Sigmoid colon (tissue), 7 donors: Measurements from ENCODE around the gene EFCAB12. TPM values are rescaled to one million over a fixed set of nuclear protein-coding genes. Genes with fewer than 3 reads are reported as not detected.

Experiments used
- DNase-seq: peaks from one replicate; pipeline ENCODE4 v3.0.0-alpha.2; 2019
- H3K27ac ChIP-seq, 4 donors: fragments of 200-600 bp; sonication (generic); one replicate each; pipeline ENCODE4 v1.5.1; 2016 to 2019; ENCODE audit warnings: mild to moderate bottlenecking in 1 of 4
- H3K27me3 ChIP-seq, 3 donors: fragments of 200-600 bp; sonication (generic); one replicate each; pipeline ENCODE4 v1.5.1; 2019; ENCODE audit warnings: mild to moderate bottlenecking in 1 of 3
- H3K36me3 ChIP-seq, 4 donors: fragments of 200-600 bp; sonication (generic); one replicate each; pipeline ENCODE4 v1.5.1; 2016 to 2019
- H3K4me1 ChIP-seq, 4 donors: fragments of 200-600 bp; sonication (generic); one replicate each; pipeline ENCODE4 v1.5.1; 2017 to 2019
- H3K4me3 ChIP-seq, 4 donors: fragments of 200-600 bp; sonication (generic); one replicate each; pipeline ENCODE4 v1.5.1; 2017 to 2019; ENCODE audit warnings: mild to moderate bottlenecking in 2 of 4, moderate library complexity in 1 of 4
- H3K9me3 ChIP-seq, 4 donors: fragments of 200-600 bp in 3 of 4; sonication (generic) in 3 of 4; one replicate each; pipeline versions ENCODE4 v1.5.1 to v1.6.1; 2013 to 2019
- EP300 ChIP-seq, 4 donors: sonication (generic); formaldehyde crosslinking; IDR thresholded peaks; one replicate each; pipeline ENCODE4 v1.6.1; 2017; ENCODE audit warnings: antibody characterized with exemption in 4 of 4
- POLR2A ChIP-seq, 2 donors: fragments of 450-650 bp; IDR thresholded peaks; one replicate each; pipeline ENCODE4 v1.6.1; 2016; ENCODE audit warnings: antibody characterized with exemption in 2 of 2, mild to moderate bottlenecking in 2 of 2, moderate library complexity in 2 of 2
- POLR2AphosphoS5 ChIP-seq, 4 donors: sonication (generic); formaldehyde crosslinking; IDR thresholded peaks; one replicate each; pipeline ENCODE4 v1.6.1; 2017; ENCODE audit warnings: antibody characterized with exemption in 4 of 4
- WGBS, 2 donors: extraction: QIAGEN DNeasy Blood & Tissue Kit; methylation state at CpG; one replicate each; pipeline ENCODE4 v1.1.7; 2013; 5-methylcytosine and 5-hydroxymethylcytosine counted together
- intact Hi-C: fragments of 100-400 bp; cut with DNase I; formaldehyde crosslinking; loops from one replicate; pipeline ENCODE4 v1.15.1; 2023
- polyA plus RNA-seq, 3 donors: library from polyadenylated mRNA; stranded (reverse); fragments of 200-250 nt; gene quantifications; one replicate each; pipeline ENCODE4 v1.2.3, GENCODE V29; 2013
- total RNA-seq, 4 donors: library from RNA; depleted of rRNA; stranded (reverse); fragments of >200 nt; gene quantifications; one replicate each; pipeline ENCODE4 v1.1.0, GENCODE V29; 2016
- TF ChIP-seq, protein P1 (sequence below), 4 experiments: fragments of 450-650 bp in 3 of 4; fragments of 200-600 bp in 1 of 4; IDR thresholded peaks; one replicate each; pipeline ENCODE4 v1.5.1; 2016 to 2019; ENCODE audit warnings: antibody characterized with exemption in 4 of 4, mild to moderate bottlenecking in 3 of 4, moderate library complexity in 2 of 4
- donor health status: healthy with polysubstance abuse.
- donor health status: Bipolar disorder and iron deficiency.
- donor health status: healthy.

Gene EFCAB12
- total and polyA plus RNA-seq, 7 donors = 0.36 to 0.46 (median 0.38) TPM; not detected in 4

DNA sequence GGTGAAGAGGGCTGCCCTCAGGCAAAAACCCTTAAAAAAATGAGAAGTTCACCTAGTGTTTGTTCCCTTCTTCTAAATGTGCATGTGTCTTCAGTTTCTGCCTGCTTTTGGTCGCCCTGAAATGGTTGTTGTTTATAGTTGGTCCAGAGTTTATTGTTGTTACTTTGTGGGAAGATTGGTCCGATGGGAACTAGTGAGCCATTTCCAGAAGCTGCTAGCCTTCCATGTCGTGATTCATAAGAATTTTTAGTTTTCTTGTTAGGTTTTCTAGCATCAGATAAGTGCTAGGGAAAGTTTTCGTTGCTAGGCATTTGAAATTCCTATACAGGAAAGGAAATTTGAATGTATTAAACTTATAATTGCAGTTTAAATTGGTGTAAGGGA lies 45.3 kb upstream of the EFCAB12 start:
- 86 to 88% methylated on average over 4 of the region's 4 CpGs for WGBS, 2 donors
- DNase-seq = no peak
- TF ChIP-seq, protein P1, sequence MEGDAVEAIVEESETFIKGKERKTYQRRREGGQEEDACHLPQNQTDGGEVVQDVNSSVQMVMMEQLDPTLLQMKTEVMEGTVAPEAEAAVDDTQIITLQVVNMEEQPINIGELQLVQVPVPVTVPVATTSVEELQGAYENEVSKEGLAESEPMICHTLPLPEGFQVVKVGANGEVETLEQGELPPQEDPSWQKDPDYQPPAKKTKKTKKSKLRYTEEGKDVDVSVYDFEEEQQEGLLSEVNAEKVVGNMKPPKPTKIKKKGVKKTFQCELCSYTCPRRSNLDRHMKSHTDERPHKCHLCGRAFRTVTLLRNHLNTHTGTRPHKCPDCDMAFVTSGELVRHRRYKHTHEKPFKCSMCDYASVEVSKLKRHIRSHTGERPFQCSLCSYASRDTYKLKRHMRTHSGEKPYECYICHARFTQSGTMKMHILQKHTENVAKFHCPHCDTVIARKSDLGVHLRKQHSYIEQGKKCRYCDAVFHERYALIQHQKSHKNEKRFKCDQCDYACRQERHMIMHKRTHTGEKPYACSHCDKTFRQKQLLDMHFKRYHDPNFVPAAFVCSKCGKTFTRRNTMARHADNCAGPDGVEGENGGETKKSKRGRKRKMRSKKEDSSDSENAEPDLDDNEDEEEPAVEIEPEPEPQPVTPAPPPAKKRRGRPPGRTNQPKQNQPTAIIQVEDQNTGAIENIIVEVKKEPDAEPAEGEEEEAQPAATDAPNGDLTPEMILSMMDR (IDR thresholded peaks at IDR 0.05) = no peak
- TF ChIP-seq POLR2A (IDR thresholded peaks at IDR 0.05) (no peak), POLR2AphosphoS5 (IDR thresholded peaks at IDR 0.05) (no peak), EP300 (IDR thresholded peaks at IDR 0.05) (no peak)
- Histone ChIP-seq H3K9me3 (no peaks in the 10 kb centered on the region), H3K27me3 (no peaks in the 10 kb centered on the region), H3K36me3 (peaks cover 0 to 73% (median 19%) of the 10 kb centered on the region in 4 donors), H3K27ac (no peak overlapping the region), H3K4me3 (no peak overlapping the region), H3K4me1 (no peaks in the 10 kb centered on the region)
- intact Hi-C loops = no loop called here

DNA sequence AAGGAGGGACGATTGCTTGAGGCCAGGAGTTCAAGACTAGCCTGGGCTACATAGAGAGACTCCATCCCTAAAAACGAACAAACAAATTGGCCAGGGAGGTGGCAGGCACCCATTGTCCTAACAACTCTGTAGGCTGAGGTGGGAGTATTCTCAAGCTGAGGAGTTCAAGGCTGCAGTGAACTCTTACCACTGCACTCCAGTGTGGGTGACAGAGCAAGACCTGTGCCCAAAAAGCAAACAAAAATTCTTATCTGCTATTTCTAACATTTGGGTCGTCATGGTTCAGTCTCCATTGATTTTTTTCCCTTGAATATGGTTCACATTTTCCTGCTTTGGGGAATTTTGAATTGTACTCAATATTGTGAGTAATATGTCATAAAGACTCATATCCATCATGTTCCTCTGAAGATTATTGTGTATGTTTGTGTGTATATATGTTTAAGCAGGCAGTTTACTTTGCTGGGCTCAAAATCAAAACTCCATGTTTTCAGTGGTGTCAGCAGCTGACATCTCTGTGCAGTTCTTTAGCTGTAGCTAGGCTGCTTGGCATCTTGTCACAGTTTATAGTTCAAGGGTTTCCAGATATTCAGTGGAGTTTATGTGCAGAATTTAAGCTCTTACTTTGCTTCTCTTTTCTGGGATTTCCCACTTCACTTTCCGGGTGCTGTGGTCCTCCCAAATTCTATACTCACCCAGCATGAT lies 44.8 kb upstream of the EFCAB12 start:
- Histone ChIP-seq H3K9me3 (no peaks in the 10 kb centered on the region), H3K4me1 (no peaks in the 10 kb centered on the region), H3K4me3 (no peak overlapping the region), H3K27me3 (no peaks in the 10 kb centered on the region), H3K36me3 (peaks cover 0 to 72% (median 17%) of the 10 kb centered on the region in 4 donors), H3K27ac (no peak overlapping the region)
- TF ChIP-seq, protein P1 (IDR thresholded peaks at IDR 0.05) = no peak
- no peak for TF ChIP-seq POLR2A (IDR thresholded peaks at IDR 0.05)
- TF ChIP-seq POLR2AphosphoS5 (IDR thresholded peaks at IDR 0.05) = no peak
- no peak for TF ChIP-seq EP300 (IDR thresholded peaks at IDR 0.05)
- intact Hi-C loops = no loop called here
- 85 to 86% methylated on average over 4 of the region's 4 CpGs for WGBS, 2 donors
- DNase-seq = no peak

DNA sequence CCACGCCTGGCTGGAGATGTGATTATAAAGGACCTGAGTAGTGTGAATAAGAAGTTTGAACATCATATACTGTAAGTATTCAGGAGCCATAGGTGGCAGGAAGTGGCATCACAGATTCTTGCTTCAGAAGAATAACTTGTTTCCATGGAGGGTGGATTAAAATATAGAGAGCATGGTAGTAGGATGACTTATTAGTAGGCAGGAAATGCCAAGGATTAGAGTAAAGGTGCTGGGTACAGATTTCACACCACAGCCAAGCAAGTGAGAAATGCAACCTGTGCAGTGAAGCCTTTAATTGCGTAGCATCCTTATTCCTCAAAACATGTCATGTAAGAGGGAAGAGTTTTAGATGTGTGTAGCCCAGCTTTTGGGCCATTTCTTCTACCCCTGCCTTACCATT lies 42.4 kb upstream of the EFCAB12 start:
- WGBS, 2 donors = 98 to 99% methylated on average over 2 of the region's 2 CpGs
- Histone ChIP-seq H3K4me1 (no peaks in the 10 kb centered on the region), H3K27ac (no peak overlapping the region), H3K9me3 (no peaks in the 10 kb centered on the region), H3K36me3 (peaks cover 0 to 64% (median 2%) of the 10 kb centered on the region in 4 donors), H3K4me3 (no peak overlapping the region), H3K27me3 (no peaks in the 10 kb centered on the region)
- no peak for TF ChIP-seq POLR2A (IDR thresholded peaks at IDR 0.05)
- no peak for TF ChIP-seq POLR2AphosphoS5 (IDR thresholded peaks at IDR 0.05)
- TF ChIP-seq, protein P1 (IDR thresholded peaks at IDR 0.05) = no peak
- TF ChIP-seq EP300 (IDR thresholded peaks at IDR 0.05) = no peak
- intact Hi-C loops = no loop called here
- no peak for DNase-seq

DNA sequence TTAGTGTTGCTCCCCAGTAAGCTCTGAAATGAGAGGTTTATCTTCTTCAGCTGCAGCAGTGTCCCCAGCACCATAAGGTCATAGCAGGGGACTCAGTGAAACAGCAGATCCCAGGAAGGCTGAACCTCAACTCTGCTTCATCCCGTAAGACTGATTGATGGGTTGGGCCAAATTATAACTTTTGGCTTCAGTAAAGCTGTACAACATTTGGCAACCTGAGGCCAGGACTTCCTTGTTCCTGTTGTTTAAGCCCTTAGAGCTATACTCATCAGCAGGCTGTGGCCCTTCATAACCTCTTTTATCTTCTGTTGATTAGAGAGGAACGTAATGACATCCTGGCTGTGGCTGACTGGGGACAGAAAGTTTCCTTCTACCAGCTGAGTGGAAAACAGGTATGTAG lies 40.6 kb upstream of the EFCAB12 start:
- TF ChIP-seq POLR2AphosphoS5 (IDR thresholded peaks at IDR 0.05) (no peak), POLR2A (IDR thresholded peaks at IDR 0.05) (no peak), EP300 (IDR thresholded peaks at IDR 0.05) (no peak)
- TF ChIP-seq, protein P1 (IDR thresholded peaks at IDR 0.05) = no peak
- Histone ChIP-seq H3K4me3 (no peak overlapping the region), H3K4me1 (no peaks in the 10 kb centered on the region), H3K27ac (no peak overlapping the region), H3K36me3 (peaks cover 0 to 70% (median 2%) of the 10 kb centered on the region in 4 donors), H3K27me3 (no peaks in the 10 kb centered on the region), H3K9me3 (no peaks in the 10 kb centered on the region)
- intact Hi-C loops = no loop called here
- WGBS, 2 donors = 18 to 57% methylated on average over 2 of the region's 2 CpGs
- DNase-seq = no peak

DNA sequence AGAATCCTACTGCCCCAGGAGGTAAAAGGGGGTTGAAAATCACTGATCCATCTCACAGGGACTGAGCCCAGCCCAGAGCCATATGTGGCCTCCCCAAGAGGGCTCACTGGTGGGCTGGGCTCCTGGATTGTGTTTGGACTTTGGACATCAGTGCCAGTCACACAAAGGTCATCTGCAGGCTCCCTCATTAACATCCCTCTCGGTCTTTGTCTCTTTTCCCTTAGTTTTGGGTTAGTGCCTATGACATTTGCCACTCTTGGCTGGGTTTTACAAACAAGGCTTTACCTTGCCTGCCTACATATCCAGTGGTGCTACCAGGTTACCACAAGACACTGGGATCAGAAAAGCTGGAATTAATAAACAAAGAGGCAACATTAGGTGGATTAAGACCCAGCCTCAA lies 39.5 kb upstream of the EFCAB12 start:
- DNase-seq = no peak
- Histone ChIP-seq H3K9me3 (no peaks in the 10 kb centered on the region), H3K36me3 (peaks cover 0 to 69% (median 6%) of the 10 kb centered on the region in 4 donors), H3K27ac (no peak overlapping the region), H3K4me3 (no peak overlapping the region), H3K4me1 (no peaks in the 10 kb centered on the region), H3K27me3 (no peaks in the 10 kb centered on the region)
- 31 to 59% methylated on average over 1 of the region's 1 CpG for WGBS, 2 donors
- TF ChIP-seq EP300 (IDR thresholded peaks at IDR 0.05) = no peak
- TF ChIP-seq, protein P1 (IDR thresholded peaks at IDR 0.05) = no peak
- TF ChIP-seq POLR2A (IDR thresholded peaks at IDR 0.05) = no peak
- TF ChIP-seq POLR2AphosphoS5 (IDR thresholded peaks at IDR 0.05) = no peak
- intact Hi-C loops = no loop called here
